Measurements from ENCODE around the gene TNFRSF4. TPM values are rescaled to one million over a fixed set of nuclear protein-coding genes. Genes with fewer than 3 reads are reported as not detected.

TNFRSF4 gene
- total RNA-seq, 1 experiment from 2014 or later, result 2.8 TPM

GRCh38 chr1:1207571-1207892 is 6.4 kb downstream of the TNFRSF4 start:
- no peaks in the 10 kb centered on the region for H3K9me3 ChIP-seq (replicated peaks)
- no peaks in the 10 kb centered on the region for H3K36me3 ChIP-seq
- DNase-seq, result no peak
- H3K4me3 ChIP-seq, result no peak overlapping the region
- H3K4me1 ChIP-seq, result peaks cover 47% of the 10 kb centered on the region
- no peaks in the 10 kb centered on the region for H3K27me3 ChIP-seq
- peak overlapping the region; percentile 73 for H3K27ac ChIP-seq

GRCh38 chr1:1206966-1207531 is 6.9 kb downstream of the TNFRSF4 start:
- Histone ChIP-seq H3K27ac (no peak overlapping the region), H3K4me1 (peaks cover 45% of the 10 kb centered on the region), H3K4me3 (no peak overlapping the region), H3K36me3 (no peaks in the 10 kb centered on the region), H3K27me3 (no peaks in the 10 kb centered on the region), H3K9me3 (replicated peaks) (no peaks in the 10 kb centered on the region)
- DNase-seq, result no peak

- DNase-seq, result no peak
- Histone ChIP-seq H3K27ac (peak within 1 kb of the TSS; percentile 20), H3K4me3 (no peak within 1 kb of the TSS), H3K4me1 (peaks cover 39% of the 10 kb centered on the region), H3K27me3 (no peaks in the 10 kb centered on the region), H3K9me3 (replicated peaks) (no peaks in the 10 kb centered on the region), H3K36me3 (no peaks in the 10 kb centered on the region)
Observed at GRCh38 chr1:1206376-1206965, 7.5 kb downstream of the TNFRSF4 start, which contains the start of gene TNFRSF18. TNFRSF18 (minus strand) TSS chr1:1206592; CDS start chr1:1206571, 21 bp downstream.

GRCh38 chr1:1205769-1206375 is 8.1 kb downstream of the TNFRSF4 start:
- no peaks in the 10 kb centered on the region for H3K27me3 ChIP-seq

GRCh38 chr1:1204998-1205768 is 8.8 kb downstream of the TNFRSF4 start:
- H3K9me3 ChIP-seq (replicated peaks), result no peaks in the 10 kb centered on the region
- no peak overlapping the region for H3K4me3 ChIP-seq
- H3K27ac ChIP-seq, result peak overlapping the region; percentile 20
- H3K27me3 ChIP-seq, result peaks cover 5% of the 10 kb centered on the region
- no peaks in the 10 kb centered on the region for H3K36me3 ChIP-seq
- peaks cover 47% of the 10 kb centered on the region for H3K4me1 ChIP-seq
- peak; percentile 74 to 83 for DNase-seq

More at GRCh38 chr1:1205769-1206375, 8.1 kb downstream of the TNFRSF4 start:
- no peaks in the 10 kb centered on the region for H3K9me3 ChIP-seq (replicated peaks)
- H3K4me3 ChIP-seq, result no peak overlapping the region
- H3K27ac ChIP-seq, result peak overlapping the region; percentile 20
- DNase-seq, result no peak
- no peaks in the 10 kb centered on the region for H3K36me3 ChIP-seq
- H3K4me1 ChIP-seq, result peaks cover 40% of the 10 kb centered on the region

- no peak for DNase-seq
- Histone ChIP-seq H3K4me1 (peaks cover 45% of the 10 kb centered on the region), H3K36me3 (no peaks in the 10 kb centered on the region), H3K27me3 (peaks cover 6% of the 10 kb centered on the region), H3K4me3 (no peak overlapping the region), H3K9me3 (replicated peaks) (no peaks in the 10 kb centered on the region), H3K27ac (no peak overlapping the region)
Observed at GRCh38 chr1:1204425-1204920, 9.5 kb downstream of the TNFRSF4 start.

- H3K9me3 ChIP-seq (replicated peaks), result no peaks in the 10 kb centered on the region
- H3K4me1 ChIP-seq, result peaks cover 42% of the 10 kb centered on the region
- H3K27ac ChIP-seq, result no peak overlapping the region
- no peak overlapping the region for H3K4me3 ChIP-seq
- no peaks in the 10 kb centered on the region for H3K36me3 ChIP-seq
- peaks cover 6% of the 10 kb centered on the region for H3K27me3 ChIP-seq
- no peak for DNase-seq
Observed at GRCh38 chr1:1203561-1204424, 10.2 kb downstream of the TNFRSF4 start.

- peaks cover 38% of the 10 kb centered on the region for H3K4me1 ChIP-seq
- DNase-seq, result no peak
- H3K27ac ChIP-seq, result no peak overlapping the region
- H3K9me3 ChIP-seq (replicated peaks), result no peaks in the 10 kb centered on the region
- peaks cover 6% of the 10 kb centered on the region for H3K27me3 ChIP-seq
- no peak overlapping the region for H3K4me3 ChIP-seq
- no peaks in the 10 kb centered on the region for H3K36me3 ChIP-seq
Observed at GRCh38 chr1:1202831-1203560, 11.0 kb downstream of the TNFRSF4 start.

- peak; percentile 56 to 59 for DNase-seq
- peaks cover 30% of the 10 kb centered on the region for H3K4me1 ChIP-seq
- peaks cover 6% of the 10 kb centered on the region for H3K27me3 ChIP-seq
- no peak overlapping the region for H3K27ac ChIP-seq
- H3K4me3 ChIP-seq, result peak overlapping the region; percentile 59
- no peaks in the 10 kb centered on the region for H3K36me3 ChIP-seq
- no peaks in the 10 kb centered on the region for H3K9me3 ChIP-seq (replicated peaks)
Observed at GRCh38 chr1:1200876-1201810, 12.8 kb downstream of the TNFRSF4 start.

GRCh38 chr1:1199961-1200875 is 13.7 kb downstream of the TNFRSF4 start:
- no peak for DNase-seq
- Histone ChIP-seq H3K4me3 (no peak overlapping the region; the same call in 1 of the 2 replicates), H3K9me3 (replicated peaks) (no peaks in the 10 kb centered on the region), H3K27ac (no peak overlapping the region), H3K27me3 (peaks cover 6% of the 10 kb centered on the region), H3K4me1 (peaks cover 21% of the 10 kb centered on the region), H3K36me3 (no peaks in the 10 kb centered on the region)

- DNase-seq, result no peak
- Histone ChIP-seq H3K9me3 (replicated peaks) (peaks cover 5% of the 10 kb centered on the region), H3K27me3 (peaks cover 6% of the 10 kb centered on the region), H3K27ac (no peak overlapping the region), H3K4me3 (no peak overlapping the region), H3K4me1 (peaks cover 15% of the 10 kb centered on the region), H3K36me3 (no peaks in the 10 kb centered on the region)
Observed at GRCh38 chr1:1199141-1199960, 14.6 kb downstream of the TNFRSF4 start.
